MV-4-11 (cell line): ENCODE measurements around the gene SAPCD1.

Source experiments
- DNase-seq: peaks from one replicate; lab custom pipeline; 2025; lab: John Stamatoyannopoulos, UW

The SAPCD1 gene

GRCh38 chr6:31729515-31729978, 32.9 kb upstream of the SAPCD1 start:
- peak; percentile 84 for DNase-seq

GRCh38 chr6:31729979-31730630, 32.4 kb upstream of the SAPCD1 start:
- DNase-seq = peak; percentile 67

- no peak for DNase-seq
These were observed 31.8 kb upstream of the SAPCD1 start for GRCh38 chr6:31730631-31731086.

- no peak for DNase-seq
These were observed 30.4 kb upstream of the SAPCD1 start for GRCh38 chr6:31732029-31732428.

- no peak for DNase-seq
These were observed 28.7 kb upstream of the SAPCD1 start for GRCh38 chr6:31733734-31734133.

GRCh38 chr6:31734247-31734820, 28.1 kb upstream of the SAPCD1 start:
- no peak for DNase-seq

GRCh38 chr6:31734821-31735406, 27.5 kb upstream of the SAPCD1 start:
- peak; percentile 77 for DNase-seq

GRCh38 chr6:31736021-31736767, 26.3 kb upstream of the SAPCD1 start, which contains the start of gene CLIC1:
Gene CLIC1 (minus strand): TSS chr6:31736530. CDS start chr6:31736300, 230 bp downstream.
- DNase-seq = peak; percentile 89

GRCh38 chr6:31736768-31737314, 25.6 kb upstream of the SAPCD1 start:
- peak; percentile 35 for DNase-seq

- peak; percentile 81 for DNase-seq
These were observed 25.0 kb upstream of the SAPCD1 start for GRCh38 chr6:31737315-31737990.

GRCh38 chr6:31737991-31738979, 24.2 kb upstream of the SAPCD1 start:
- DNase-seq = peak; percentile 98

GRCh38 chr6:31739639-31740396, 22.6 kb upstream of the SAPCD1 start, which contains the start of gene MSH5:
Gene MSH5 (plus strand): TSS chr6:31740005. CDS start chr6:31740467, 462 bp downstream.
- DNase-seq = peak; percentile 99

GRCh38 chr6:31740397-31741223, 21.8 kb upstream of the SAPCD1 start:
- peak; percentile 64 for DNase-seq

- no peak for DNase-seq
These were observed 20.6 kb upstream of the SAPCD1 start for GRCh38 chr6:31741815-31742214.

- no peak for DNase-seq
These were observed 19.6 kb upstream of the SAPCD1 start for GRCh38 chr6:31742894-31743293.

- no peak for DNase-seq
These were observed 18.0 kb upstream of the SAPCD1 start for GRCh38 chr6:31744422-31744821.

- DNase-seq = no peak
These were observed 13.0 kb upstream of the SAPCD1 start for GRCh38 chr6:31749301-31750036.
